GM21526 (cell line): ENCODE data around the gene CMTM8.

Experiments used
- ATAC-seq: cut with Tn5 transposase; IDR thresholded peaks from one replicate; pipeline ENCODE4 v1.9.1; 2021; ENCODE audit warnings: moderate library complexity; ENCODE audit not compliant: unreplicated experiment, low FRiP score

CMTM8 gene

DNA sequence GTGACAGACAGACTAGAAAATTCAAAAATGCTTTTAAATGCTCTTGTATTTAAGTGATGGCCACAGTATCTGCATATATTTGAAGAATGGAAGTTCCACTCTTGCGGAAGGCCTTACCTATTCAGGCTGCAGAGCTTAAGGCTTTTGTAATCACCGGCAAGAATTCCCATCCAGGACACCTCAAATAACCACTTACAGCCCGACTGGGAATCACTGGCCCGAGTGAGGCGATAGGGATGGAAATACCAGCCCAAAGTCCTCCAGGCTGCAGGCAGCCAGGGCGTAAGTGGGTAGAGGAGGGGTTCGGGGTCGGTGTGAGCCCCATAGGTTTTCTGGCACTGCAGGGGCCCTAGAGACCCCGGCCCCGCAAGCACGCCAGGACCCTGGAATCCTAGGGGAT lies 162.6 kb downstream of the CMTM8 start:
- ATAC-seq, result no peak

DNA sequence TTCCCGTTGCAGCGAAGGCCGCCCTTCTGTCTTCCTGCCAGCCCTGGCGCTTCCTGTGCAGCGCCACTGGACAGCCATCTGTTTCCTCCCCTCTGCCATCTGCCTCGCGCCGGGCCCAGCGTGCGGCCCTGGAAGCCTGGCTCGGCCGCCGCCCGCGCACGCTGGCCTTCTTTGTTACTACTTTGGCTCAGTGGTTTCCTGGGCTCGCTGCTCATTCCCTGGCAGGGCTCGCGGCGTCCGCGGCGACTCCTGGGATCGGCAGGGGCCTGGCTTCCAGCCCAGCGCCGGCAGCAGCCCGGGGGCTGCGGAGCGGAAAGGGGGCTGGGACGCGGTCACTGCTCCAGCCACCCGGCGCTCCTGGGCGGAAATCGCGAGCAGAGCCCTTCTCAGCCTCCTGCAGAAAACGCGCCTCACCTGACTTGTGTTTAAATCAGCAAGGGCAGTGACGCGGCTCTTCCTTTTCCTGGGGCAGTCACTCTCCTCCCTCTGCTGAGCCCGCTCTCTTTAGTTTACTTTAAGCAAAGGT lies 163.1 kb downstream of the CMTM8 start:
- ATAC-seq, result peak; percentile 57

DNA sequence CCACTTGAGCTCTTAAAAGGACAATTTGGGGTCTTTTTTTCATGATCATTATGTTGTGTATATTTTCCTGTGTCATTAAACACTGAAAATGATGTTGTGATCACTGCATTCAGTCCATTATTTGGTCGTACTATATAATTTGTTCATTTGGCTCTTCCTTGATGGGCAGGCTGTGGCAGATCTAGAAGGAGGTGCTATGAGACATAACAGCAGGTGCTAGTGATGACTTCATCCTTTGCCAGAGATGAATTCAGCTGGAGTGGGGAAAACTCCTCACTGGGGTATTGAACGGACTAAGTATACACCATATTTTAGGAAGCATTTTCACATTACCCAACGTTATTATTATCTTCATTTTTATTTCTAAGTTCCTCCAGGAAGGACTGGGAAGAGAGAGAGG lies 165.2 kb downstream of the CMTM8 start:
- no peak for ATAC-seq

DNA sequence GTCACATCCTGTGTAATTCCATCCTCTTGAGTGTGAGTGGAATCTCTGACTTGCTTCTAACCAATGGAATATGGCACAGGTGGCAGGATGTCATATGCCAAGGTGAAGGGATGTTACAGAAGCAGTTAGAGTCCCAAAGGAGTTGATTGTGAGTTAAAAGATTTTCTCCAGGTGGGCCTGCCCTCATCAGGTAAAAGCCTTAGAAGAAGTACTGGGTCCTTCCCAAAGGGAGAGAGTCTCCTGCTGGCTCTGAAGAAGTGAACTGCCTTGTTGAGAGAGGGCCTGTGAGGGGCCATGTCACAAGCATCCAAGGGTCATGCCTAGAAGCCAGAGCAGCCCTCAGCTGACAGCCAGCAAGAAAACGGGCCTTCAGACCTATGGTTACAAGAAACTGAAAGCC lies 166.2 kb downstream of the CMTM8 start:
- no peak for ATAC-seq

DNA sequence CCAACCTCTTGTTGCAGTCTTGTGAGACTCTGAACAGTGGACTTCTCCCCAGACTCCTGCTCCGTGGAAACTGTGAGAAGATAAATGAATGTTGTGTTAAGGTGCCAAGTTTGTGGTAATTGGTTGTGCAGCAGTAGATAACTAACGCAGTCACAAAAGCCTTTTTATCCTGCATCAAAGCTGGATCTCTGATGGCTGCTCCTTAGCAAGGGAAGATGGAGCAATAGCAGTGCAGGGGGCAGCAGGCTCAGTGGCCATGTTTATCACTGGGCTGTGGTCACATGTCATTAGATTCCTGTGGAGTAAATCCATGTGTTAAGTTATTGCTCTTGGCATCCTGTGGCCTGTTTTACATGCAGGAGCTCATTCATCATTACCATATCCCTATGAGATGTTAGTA lies 166.7 kb downstream of the CMTM8 start:
- ATAC-seq, result no peak

DNA sequence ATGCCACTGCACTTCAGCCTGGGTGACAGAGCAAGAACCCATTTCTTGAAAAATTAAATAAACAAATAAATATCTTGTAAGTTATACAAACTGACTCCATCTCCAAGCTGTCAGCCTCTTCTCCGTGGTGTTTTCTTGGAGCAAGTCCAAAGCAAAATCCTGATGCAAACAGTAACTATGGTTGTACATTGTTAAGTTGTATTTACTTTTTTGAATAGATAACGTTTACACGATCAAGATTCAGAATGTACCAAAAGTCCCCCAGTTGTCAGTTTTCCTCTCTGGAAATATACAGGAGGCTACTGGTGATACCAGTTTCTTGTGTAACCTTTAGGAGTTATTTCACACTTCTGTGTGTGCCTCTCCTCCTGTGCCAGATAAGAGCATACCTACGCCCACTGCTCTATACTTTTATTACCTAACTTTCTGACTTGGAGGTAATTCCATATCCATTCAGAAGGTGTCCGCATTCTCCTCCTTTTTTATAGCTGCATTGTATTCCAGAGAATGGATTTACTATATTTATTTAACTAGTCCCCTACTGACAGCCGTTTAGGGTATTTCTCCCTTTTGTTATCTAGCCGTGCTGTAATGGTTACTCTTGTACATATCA lies 167.3 kb downstream of the CMTM8 start:
- no peak for ATAC-seq

DNA sequence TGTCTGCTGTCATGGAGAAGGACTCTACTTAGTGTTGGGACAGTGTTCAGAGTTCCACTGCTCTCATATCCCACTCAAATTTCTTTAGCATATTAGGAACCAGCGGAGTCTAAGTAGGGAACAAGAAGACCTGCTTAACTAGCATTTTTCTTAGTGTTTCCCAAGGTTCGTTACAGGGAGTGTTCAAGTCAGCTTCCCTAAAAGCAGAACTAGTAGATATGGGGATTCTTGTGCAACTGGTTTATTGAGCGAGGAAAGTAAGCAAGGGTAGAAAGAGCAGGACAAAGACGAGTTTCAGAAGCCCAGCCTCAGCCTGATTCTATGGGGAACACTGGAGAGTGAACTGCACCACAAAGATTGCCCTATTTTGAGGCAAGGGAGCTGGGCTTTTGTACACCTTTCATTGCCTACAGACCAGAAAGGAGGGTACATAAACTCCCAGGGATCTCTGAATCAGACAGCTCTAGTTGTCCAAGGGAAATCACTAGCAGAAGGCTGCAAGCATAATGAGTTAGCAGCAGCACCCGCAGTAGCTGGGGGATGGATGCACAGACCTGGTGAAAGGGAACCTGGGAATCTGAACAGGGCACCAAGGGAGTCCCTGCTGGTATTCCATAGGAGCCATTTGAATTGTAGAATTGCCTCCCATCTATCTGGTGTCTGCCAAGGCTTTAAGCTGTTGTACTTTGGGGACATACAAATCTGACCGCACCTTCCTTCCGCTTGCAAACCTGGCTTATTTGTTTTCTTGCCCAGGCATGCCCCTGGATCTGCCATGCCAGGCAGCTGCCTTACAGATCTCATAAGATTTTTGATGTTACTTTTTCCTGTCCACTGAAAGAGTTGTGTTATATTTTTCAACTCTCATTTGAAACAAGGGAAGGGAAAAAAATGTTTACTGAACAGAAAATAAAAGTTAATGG lies 168.3 kb downstream of the CMTM8 start:
- no peak for ATAC-seq

DNA sequence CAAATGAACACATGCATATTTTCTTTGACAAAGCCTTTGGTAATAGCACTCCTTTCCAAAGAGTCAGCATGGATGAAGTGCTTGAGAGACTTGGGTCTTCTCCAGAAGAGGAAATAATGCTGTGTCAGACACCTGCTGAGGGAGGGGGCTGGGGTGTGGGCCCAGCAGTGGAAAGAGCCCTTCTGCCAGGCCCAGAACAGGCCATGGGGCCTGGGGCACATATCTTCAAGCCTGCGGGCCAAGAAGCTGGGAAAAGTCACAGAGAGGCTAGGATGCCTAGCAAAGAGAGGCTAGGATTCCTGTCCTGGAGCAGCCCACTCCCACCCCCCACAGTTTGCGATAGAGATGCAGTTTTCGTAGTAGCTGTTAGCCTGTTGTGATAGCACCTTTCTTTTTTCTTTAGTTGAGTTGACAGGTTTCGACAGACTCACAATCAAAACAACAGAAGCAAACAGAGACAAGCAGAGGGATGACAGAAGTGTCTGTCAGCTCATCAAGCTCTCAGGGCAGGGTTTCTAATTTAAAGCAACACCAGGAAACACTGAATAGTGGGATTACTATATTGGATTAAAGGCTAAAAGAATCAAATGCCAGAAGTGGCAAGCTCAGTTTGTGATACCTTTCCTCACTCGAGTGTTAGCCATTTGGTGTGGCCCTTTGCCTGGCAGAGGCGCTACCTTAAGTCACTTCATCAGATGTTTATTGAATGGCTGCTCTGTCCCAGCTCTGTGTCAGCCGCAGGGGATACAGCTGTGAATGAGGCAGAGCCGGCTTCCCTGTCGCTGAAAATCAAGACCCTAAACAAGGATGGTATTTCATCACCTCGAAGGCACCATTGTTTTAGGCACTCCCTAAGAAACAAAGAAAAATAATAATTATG lies 172.1 kb downstream of the CMTM8 start:
- ATAC-seq, result no peak

DNA sequence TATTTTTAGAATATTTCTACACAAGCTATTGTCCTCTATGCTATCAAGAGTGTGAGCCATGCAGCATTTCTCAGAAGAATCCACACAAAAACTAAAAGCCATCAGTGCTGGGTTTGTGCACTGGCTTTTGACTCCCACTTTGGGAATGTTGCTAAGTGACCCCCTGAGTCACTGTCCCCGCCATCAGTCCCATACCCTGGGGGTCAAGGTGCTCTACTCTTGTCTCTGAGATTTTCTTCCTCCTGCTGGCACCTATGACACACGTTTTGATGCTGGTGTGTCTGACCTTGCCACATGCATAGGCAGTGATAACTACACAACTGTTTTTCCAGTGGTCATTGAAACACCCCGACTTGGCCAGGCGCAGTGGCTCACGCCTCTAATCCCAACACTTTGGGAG lies 173.0 kb downstream of the CMTM8 start:
- no peak for ATAC-seq

DNA sequence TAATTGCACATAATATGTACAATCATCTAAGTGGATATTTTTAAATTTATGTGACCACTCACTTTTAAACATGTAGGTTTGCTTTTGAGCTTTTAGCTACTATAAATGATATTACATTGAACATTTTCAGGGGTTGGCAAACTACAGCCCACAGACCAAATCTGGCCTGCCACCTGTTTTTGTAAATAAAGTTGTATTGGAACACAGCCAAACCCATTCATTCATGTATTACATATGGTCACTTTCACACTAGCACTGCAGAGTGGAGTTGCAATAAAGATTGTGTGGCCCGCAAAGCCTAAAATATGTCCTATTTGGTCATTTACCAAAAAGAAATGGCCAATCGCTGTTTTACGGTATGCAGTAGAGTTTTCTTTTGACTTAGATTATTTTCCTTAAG lies 174.4 kb downstream of the CMTM8 start:
- ATAC-seq, result no peak

DNA sequence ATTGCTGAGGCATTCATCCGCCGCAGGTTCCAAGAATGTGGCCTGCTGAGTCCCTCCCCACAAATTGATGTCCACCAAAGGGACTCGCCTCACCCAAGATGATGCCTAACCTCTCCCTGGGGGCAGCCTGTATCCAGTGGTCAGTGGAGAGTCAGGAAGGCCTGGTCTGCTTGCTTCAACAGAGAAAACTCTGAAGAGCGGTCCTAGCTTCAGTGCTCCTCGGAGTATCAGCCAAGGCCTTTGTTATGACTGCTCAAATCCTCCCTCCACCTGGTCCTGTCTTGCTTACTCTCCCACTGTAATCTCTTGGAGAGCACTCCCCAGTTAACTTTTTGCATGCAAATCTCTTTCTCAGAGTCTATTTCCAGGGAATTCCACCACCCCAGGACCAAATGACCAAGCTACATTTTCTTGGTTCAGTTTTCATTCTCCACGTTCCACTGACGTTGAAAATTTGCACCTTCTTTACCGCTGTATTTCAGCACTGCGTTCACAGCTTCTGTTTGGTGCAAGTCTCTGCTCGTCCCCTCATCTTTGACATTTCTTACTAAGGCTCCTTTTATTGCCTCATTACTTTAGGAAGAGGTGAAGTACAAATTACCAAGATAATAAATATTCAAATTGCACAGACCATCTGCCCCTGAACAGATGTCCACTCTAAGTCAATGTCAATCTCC lies 175.5 kb downstream of the CMTM8 start:
- ATAC-seq, result no peak

DNA sequence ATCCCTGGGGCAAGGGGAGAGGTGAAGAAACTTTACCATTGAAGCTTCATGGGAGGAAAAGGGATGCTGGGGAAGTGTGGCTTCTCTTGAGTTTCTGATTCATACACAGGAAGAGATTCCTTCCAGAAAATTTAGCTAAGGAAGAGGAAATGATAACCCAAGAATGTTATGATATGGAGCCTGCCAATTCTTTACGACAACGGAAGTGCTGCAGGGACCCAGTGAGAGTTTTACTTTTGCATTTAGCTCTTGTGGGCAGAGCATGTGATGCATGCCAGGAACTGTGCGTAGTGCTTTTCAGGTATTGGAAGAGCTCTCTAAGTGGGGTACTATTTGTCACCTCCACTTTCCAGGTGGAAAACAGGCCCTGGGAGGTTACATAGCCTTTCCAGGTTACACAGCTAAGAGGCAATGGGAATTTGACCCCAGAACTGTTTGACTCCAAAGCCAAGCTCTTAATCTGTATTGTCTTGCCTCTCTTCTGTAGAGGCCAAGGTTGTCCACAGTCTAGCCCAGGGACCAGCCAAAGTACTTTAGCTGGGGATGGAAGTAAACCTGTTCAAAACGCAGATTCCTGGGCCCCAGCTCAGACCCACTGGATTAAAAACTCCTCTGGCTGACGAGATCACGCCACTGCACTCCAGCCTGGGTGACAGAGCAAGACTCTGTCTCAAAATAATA lies 176.2 kb downstream of the CMTM8 start:
- no peak for ATAC-seq

DNA sequence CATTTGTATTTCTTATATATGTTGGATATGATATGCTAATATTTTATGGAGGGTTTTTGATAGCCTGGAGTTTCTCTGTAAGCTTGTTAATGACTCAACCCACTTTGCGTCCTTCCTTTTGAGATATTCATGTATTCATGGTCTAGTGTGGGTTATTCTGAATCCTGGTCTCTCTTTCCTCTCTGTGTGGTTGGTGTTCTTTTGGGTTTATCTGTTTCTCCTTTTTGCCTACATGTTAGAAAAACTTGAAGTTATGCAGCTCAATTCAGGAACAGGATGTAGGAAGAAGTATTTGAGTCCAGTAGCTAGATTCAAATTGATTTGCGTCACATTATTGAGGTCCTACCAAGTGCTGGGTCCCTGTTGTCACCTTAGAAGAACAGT lies 181.3 kb downstream of the CMTM8 start:
- ATAC-seq, result no peak
